CD4-positive, CD25-positive, alpha-beta regulatory T cell (primary cell): ENCODE measurements around the gene NIPAL3. TPM values are rescaled to one million over a fixed set of nuclear protein-coding genes. Genes with fewer than 3 reads are reported as not detected.
"Not testable (repeated sequence)": the region's sequence is repeated elsewhere in the genome, so short reads cannot be mapped to it uniquely, and the experiment has no call there.

Source experiments
- ATAC-seq, 2 donors: fragments of 150-1000 bp; cut with Tn5 transposase; one replicate each; pipeline ENCODE4 v1.10.0; 2021; ENCODE audit warnings: low read depth in 2 of 2, moderate number of reproducible peaks in 2 of 2, moderate library complexity in 1 of 2
- DNase-seq, 3 donors: peaks; one replicate each; pipeline versions ENCODE4 v3.0.0 to v3.0.0-alpha.2; 2012 to 2022; ENCODE audit warnings: mixed read lengths in 1 of 3
- H3K27ac ChIP-seq: one replicate; pipeline ENCODE4 v1.7.0; 2013; ENCODE audit warnings: mild to moderate bottlenecking, low read length; ENCODE audit not compliant: insufficient read depth, poor library complexity, severe bottlenecking
- H3K27me3 ChIP-seq: one replicate; pipeline ENCODE4 v1.7.0; 2013; ENCODE audit warnings: low read length; ENCODE audit not compliant: control insufficient read depth, insufficient read depth
- H3K36me3 ChIP-seq: one replicate; pipeline ENCODE4 v1.7.0; 2013; ENCODE audit warnings: mild to moderate bottlenecking, low read length, moderate library complexity; ENCODE audit not compliant: control insufficient read depth, insufficient read depth
- H3K4me1 ChIP-seq: 2 replicates; pipeline ENCODE4 v1.7.0; 2013; ENCODE audit warnings: mild to moderate bottlenecking, low read length; ENCODE audit not compliant: insufficient read depth, control insufficient read depth, poor library complexity, severe bottlenecking
- H3K4me3 ChIP-seq: one replicate; pipeline ENCODE4 v1.7.0; 2013; ENCODE audit warnings: low read depth, mild to moderate bottlenecking, low read length, moderate library complexity
- H3K9me3 ChIP-seq, 2 experiments: 1 replicate in 1 of 2; 2 replicates in 1 of 2; pipeline ENCODE4 v1.7.0; 2013; ENCODE audit warnings: low read length in 2 of 2, mild to moderate bottlenecking in 1 of 2, moderate library complexity in 1 of 2; ENCODE audit not compliant: control insufficient read depth in 2 of 2
- H3K27ac Mint-ChIP-seq, 3 donors: one replicate each; pipeline ENCODE4 v1.8.0; 2020 to 2022; ENCODE audit warnings: mild to moderate bottlenecking in 3 of 3, mixed read lengths in 3 of 3, moderate library complexity in 2 of 3
- H3K27me3 Mint-ChIP-seq: one replicate; pipeline ENCODE4 v1.8.0; 2022; ENCODE audit warnings: mild to moderate bottlenecking, mixed read lengths
- H3K36me3 Mint-ChIP-seq: one replicate; pipeline ENCODE4 v1.8.0; 2020; ENCODE audit warnings: mixed read lengths
- H3K4me1 Mint-ChIP-seq, 4 donors: one replicate each; pipeline ENCODE4 v1.8.0; 2020 to 2022; ENCODE audit warnings: mixed read lengths in 4 of 4, mild to moderate bottlenecking in 1 of 4
- H3K4me3 Mint-ChIP-seq, 4 donors: one replicate each; pipeline ENCODE4 v1.8.0; 2020 to 2022; ENCODE audit warnings: mild to moderate bottlenecking in 4 of 4, mixed read lengths in 4 of 4, moderate library complexity in 3 of 4
- H3K9me3 Mint-ChIP-seq, 7 donors: one replicate each; pipeline ENCODE4 v1.8.0; 2020 to 2022; ENCODE audit warnings: mixed read lengths in 7 of 7, mild to moderate bottlenecking in 3 of 7, moderate library complexity in 2 of 7
- polyA plus RNA-seq, 4 donors: library from polyadenylated mRNA; unstranded; fragments of 300-500 nt; fragmentation: Illumina TruSeq; gene quantifications; one replicate each; pipeline ENCODE4 v1.2.3, GENCODE V29; 2021
- total RNA-seq: library from RNA; stranded (reverse); gene quantifications from one replicate; pipeline ENCODE4 v1.2.3, GENCODE V29; 2022

NIPAL3 gene
- total and polyA plus RNA-seq, 5 donors from 2014 or later = 57.0 to 70.2 (median 63.0) TPM

DNA sequence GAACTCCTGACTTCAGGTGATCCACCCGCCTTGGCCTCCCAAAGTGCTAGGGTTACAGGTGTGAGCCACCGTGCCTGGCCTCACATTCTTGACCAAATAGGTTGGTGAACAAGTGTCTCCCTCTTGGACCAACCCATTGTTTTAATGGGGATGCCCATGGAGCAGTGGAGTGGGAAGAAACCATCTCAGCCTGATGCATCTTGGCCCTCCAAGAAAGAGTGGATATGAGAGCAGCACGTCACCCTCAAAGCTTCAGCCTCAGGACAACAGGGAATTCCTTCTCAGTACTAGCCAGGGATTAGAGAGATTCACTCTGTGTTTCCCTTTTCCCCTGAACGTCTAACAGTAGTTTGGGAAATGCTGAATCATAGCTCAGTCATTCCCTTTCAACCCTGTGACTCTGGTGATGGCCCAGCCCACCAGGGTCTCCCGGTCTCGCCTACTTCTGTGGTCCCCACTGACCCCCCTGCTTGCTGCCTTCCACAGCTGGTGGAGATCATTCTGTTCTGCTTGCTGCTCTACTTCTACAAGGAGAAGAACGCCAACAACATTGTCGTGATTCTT is 37.4 kb downstream of the NIPAL3 start:
- Histone ChIP-seq H3K27me3 (no peaks in the 10 kb centered on the region), H3K27ac (no peak overlapping the region), H3K9me3 (no peaks in the 10 kb centered on the region), H3K4me3 (no peak overlapping the region), H3K36me3 (peaks cover 89% of the 10 kb centered on the region), H3K4me1 (no peaks in the 10 kb centered on the region)
- ATAC-seq (no peak), DNase-seq (no peak)
- Mint-ChIP-seq H3K4me3 (no peak overlapping the region), H3K9me3 (no peaks in the 10 kb centered on the region), H3K27ac (no peak overlapping the region), H3K4me1 (peaks cover 0 to 5% (median 2%) of the 10 kb centered on the region in 4 donors), H3K36me3 (peaks cover 71% of the 10 kb centered on the region), H3K27me3 (no peaks in the 10 kb centered on the region)

DNA sequence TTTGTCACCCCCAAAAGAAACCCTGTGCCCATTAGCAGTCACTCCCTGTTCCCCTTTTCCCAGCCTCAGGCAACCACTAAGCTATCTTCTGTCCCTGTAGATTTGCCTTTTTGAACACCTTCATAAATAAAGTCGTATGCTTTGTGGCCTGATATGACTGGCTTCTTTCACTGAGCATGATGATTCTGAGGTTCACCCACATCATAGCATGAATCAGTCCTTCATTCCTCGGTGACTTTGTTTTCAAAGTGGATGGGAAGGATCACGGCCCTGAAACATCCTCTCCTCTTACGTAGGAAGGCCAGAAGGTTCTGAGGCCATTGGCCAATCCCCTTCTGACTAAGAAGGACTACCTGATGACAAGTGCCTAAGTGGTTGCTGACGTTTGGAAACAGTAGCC is 39.1 kb downstream of the NIPAL3 start:
- H3K9me3 Mint-ChIP-seq = no peaks in the 10 kb centered on the region
- no peaks in the 10 kb centered on the region for H3K27me3 Mint-ChIP-seq
- no peak overlapping the region for H3K27ac ChIP-seq
- H3K4me3 Mint-ChIP-seq = no peak overlapping the region
- H3K9me3 ChIP-seq = no peaks in the 10 kb centered on the region
- no peaks in the 10 kb centered on the region for H3K4me1 ChIP-seq
- DNase-seq (no peak), ATAC-seq (no peak)
- peak overlapping the region; percentile 52 to 85 (median 64) for H3K27ac Mint-ChIP-seq
- H3K36me3 Mint-ChIP-seq = peaks cover 73% of the 10 kb centered on the region
- H3K4me3 ChIP-seq = no peak overlapping the region
- H3K36me3 ChIP-seq = peaks cover 89% of the 10 kb centered on the region
- no peaks in the 10 kb centered on the region for H3K27me3 ChIP-seq
- H3K4me1 Mint-ChIP-seq = peaks cover 0 to 5% (median 2%) of the 10 kb centered on the region in 4 donors

- peak overlapping the region in 2 of 3 donors; percentile 52 to 85 for H3K27ac Mint-ChIP-seq
- no peaks in the 10 kb centered on the region for H3K27me3 ChIP-seq
- peaks cover 0 to 5% (median 2%) of the 10 kb centered on the region in 4 donors for H3K4me1 Mint-ChIP-seq
- H3K4me3 Mint-ChIP-seq = no peak overlapping the region
- ATAC-seq = no peak
- peaks cover 73% of the 10 kb centered on the region for H3K36me3 Mint-ChIP-seq
- H3K9me3 ChIP-seq = no peaks in the 10 kb centered on the region
- no peaks in the 10 kb centered on the region for H3K27me3 Mint-ChIP-seq
- DNase-seq = no peak
- no peaks in the 10 kb centered on the region for H3K9me3 Mint-ChIP-seq
- no peak overlapping the region for H3K4me3 ChIP-seq
- peaks cover 89% of the 10 kb centered on the region for H3K36me3 ChIP-seq
- no peaks in the 10 kb centered on the region for H3K4me1 ChIP-seq
- no peak overlapping the region for H3K27ac ChIP-seq
Measured at GRCh38 chr1:24455272-24455671, 39.7 kb downstream of the NIPAL3 start.

GRCh38 chr1:24457866-24458265 is 42.3 kb downstream of the NIPAL3 start:
- Histone ChIP-seq H3K4me3 (no peak overlapping the region), H3K27me3 (no peaks in the 10 kb centered on the region), H3K36me3 (peaks cover 82% of the 10 kb centered on the region), H3K9me3 (no peaks in the 10 kb centered on the region), H3K4me1 (no peaks in the 10 kb centered on the region), H3K27ac (no peak overlapping the region)
- ATAC-seq (no peak), DNase-seq (no peak)
- peaks cover 0 to 2% (median 0%) of the 10 kb centered on the region in 7 donors for H3K9me3 Mint-ChIP-seq
- H3K36me3 Mint-ChIP-seq = peaks cover 73% of the 10 kb centered on the region
- peak overlapping the region in 1 of 3 donors; percentile 38 for H3K27ac Mint-ChIP-seq
- no peak overlapping the region for H3K4me3 Mint-ChIP-seq
- no peaks in the 10 kb centered on the region for H3K27me3 Mint-ChIP-seq
- H3K4me1 Mint-ChIP-seq = peaks cover 0 to 7% (median 5%) of the 10 kb centered on the region in 4 donors

- H3K27ac ChIP-seq = no peak overlapping the region
- DNase-seq (no peak), ATAC-seq (no peak)
- H3K27ac Mint-ChIP-seq = peak overlapping the region in 2 of 3 donors; percentile 32 to 68
- peaks cover 65% of the 10 kb centered on the region for H3K36me3 Mint-ChIP-seq
- no peak overlapping the region for H3K4me3 Mint-ChIP-seq
- no peaks in the 10 kb centered on the region for H3K4me1 ChIP-seq
- no peaks in the 10 kb centered on the region for H3K9me3 ChIP-seq
- H3K36me3 ChIP-seq = peaks cover 80% of the 10 kb centered on the region
- H3K27me3 Mint-ChIP-seq = no peaks in the 10 kb centered on the region
- H3K4me1 Mint-ChIP-seq = peaks cover 8 to 23% (median 13%) of the 10 kb centered on the region in 4 donors
- H3K27me3 ChIP-seq = no peaks in the 10 kb centered on the region
- H3K4me3 ChIP-seq = no peak overlapping the region
- peaks cover 0 to 2% (median 0%) of the 10 kb centered on the region in 7 donors for H3K9me3 Mint-ChIP-seq
Measured at GRCh38 chr1:24459551-24460266, 44.1 kb downstream of the NIPAL3 start.

DNA sequence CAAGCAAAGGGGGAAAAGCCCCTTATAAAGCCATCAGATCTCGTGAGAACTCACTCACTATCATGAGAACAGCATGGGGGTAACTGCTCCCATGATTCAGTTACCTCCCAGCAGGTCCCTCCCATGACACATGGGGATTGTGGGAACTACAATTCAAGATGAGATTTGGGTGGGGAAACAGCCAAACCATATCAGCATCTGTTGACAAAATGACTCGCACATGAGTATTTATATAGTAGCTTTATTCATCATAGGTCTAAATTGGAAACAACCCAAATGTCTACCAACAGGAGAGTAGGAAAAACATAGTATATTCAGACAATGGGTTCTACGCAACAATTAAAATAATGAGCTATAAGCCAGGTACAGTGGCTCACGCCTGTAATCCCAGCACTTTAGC is 46.5 kb downstream of the NIPAL3 start:
- H3K4me1 ChIP-seq, H3K4me3 Mint-ChIP-seq, H3K9me3 Mint-ChIP-seq, H3K9me3 ChIP-seq, H3K27me3 ChIP-seq, H3K27me3 Mint-ChIP-seq, DNase-seq, H3K27ac ChIP-seq, H3K4me3 ChIP-seq, ATAC-seq: not testable (repeated sequence)
- Mint-ChIP-seq H3K27ac (peak overlapping the region; percentile 23 to 79 (median 56)), H3K4me1 (peaks cover 13 to 40% (median 14%) of the 10 kb centered on the region in 4 donors), H3K36me3 (peaks cover 66% of the 10 kb centered on the region)
- peaks cover 81% of the 10 kb centered on the region for H3K36me3 ChIP-seq

GRCh38 chr1:24463776-24464735 is 48.5 kb downstream of the NIPAL3 start:
- Mint-ChIP-seq H3K4me3 (peak overlapping the region in 3 of 4 donors; percentile 49 to 60 (median 56)), H3K36me3 (peaks cover 60% of the 10 kb centered on the region)
- no peak for ATAC-seq

More at GRCh38 chr1:24463776-24464735, 48.5 kb downstream of the NIPAL3 start:
- Histone ChIP-seq H3K4me1 (no peaks in the 10 kb centered on the region), H3K27me3 (no peaks in the 10 kb centered on the region), H3K4me3 (no peak overlapping the region), H3K27ac (peak overlapping the region; percentile 43), H3K36me3 (peaks cover 74% of the 10 kb centered on the region), H3K9me3 (no peaks in the 10 kb centered on the region)
- DNase-seq = no peak
- peaks cover 0 to 2% (median 0%) of the 10 kb centered on the region in 7 donors for H3K9me3 Mint-ChIP-seq
- H3K27me3 Mint-ChIP-seq = no peaks in the 10 kb centered on the region
- H3K4me1 Mint-ChIP-seq = peaks cover 13 to 42% (median 14%) of the 10 kb centered on the region in 4 donors
- H3K27ac Mint-ChIP-seq = peak overlapping the region; percentile 78 to 92 (median 84)
